ENCODE data around the gene OGDHL.

DNA sequence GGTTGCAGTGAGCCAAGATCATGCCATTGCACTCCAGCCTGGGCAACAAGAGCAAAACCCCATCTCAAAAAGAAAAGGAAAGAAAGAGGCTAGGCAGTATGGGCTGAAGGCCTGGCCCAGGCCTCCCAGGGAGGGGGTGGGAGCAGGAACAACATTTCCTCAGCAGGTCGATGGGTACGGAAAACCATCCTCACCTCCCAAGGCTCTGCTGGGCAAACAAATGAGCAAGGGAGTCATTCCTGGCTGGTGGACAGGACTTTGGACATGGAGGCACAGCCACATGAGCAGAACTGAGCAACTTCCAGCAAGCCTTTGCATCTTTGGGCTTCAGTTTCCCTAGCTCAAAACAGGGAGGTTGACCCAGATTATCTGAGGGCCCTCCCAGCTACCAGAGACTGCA, 13.0 kb downstream of the OGDHL start:
- no peak for TF ChIP-seq TAF1 (IDR thresholded peaks at IDR 0.05; ENCODE audit: borderline replicate concordance, low read depth, low read length)
- TF ChIP-seq POLR2A (IDR thresholded peaks at IDR 0.05; ENCODE audit: low read depth, low read length) = no peak
- TF ChIP-seq POLR2AphosphoS5 (IDR thresholded peaks at IDR 0.05; ENCODE audit: low read depth, low read length) = no peak
